Panc1 (cell line): Measurements from ENCODE around the gene KIAA1671.

Source experiments
- CTCF ChIP-seq: fragments of 450-650 bp; IDR thresholded peaks from 2 replicates; pipeline ENCODE4 v1.5.1; 2017; ENCODE audit warnings: mild to moderate bottlenecking
- POLR2AphosphoS5 ChIP-seq: IDR thresholded peaks from 2 replicates; pipeline ENCODE4 v1.6.1; 2012; ENCODE audit warnings: mild to moderate bottlenecking, low read depth, low read length, moderate library complexity
- TCF7L2 ChIP-seq: IDR thresholded peaks from 2 replicates; pipeline ENCODE4 v1.6.1; 2011; ENCODE audit warnings: mild to moderate bottlenecking, low read depth, low read length, inconsistent platforms

- TF ChIP-seq CTCF: no peak
- TF ChIP-seq POLR2AphosphoS5: no peak
- no peak for TF ChIP-seq TCF7L2
These were observed 44.0 kb downstream of the KIAA1671 start for GRCh38 chr22:24996420-24996952.
